CD8-positive, alpha-beta memory T cell (primary cell): ENCODE results near the gene UBE2J2. TPM values are rescaled to one million over a fixed set of nuclear protein-coding genes. Genes with fewer than 3 reads are reported as not detected.

ENCODE experiments used
- CTCF ChIA-PET: fragments of 350-600 bp; sonication (Branson Sonifier 250); formaldehyde crosslinking; loops from one replicate; lab custom pipeline; 2021; ENCODE audit warnings: antibody characterized with exemption; lab: Charles Lee
- POLR2A ChIA-PET: fragments of 350-600 bp; sonication (Branson Sonifier 250); formaldehyde crosslinking; loops from one replicate; lab custom pipeline; 2021; ENCODE audit warnings: antibody characterized with exemption; lab: Charles Lee
- DNase-seq, 5 donors: peaks; one replicate each; pipeline versions ENCODE4 v3.0.0 to v3.0.0-alpha.2; 2020 to 2022; ENCODE audit warnings: mixed read lengths in 1 of 5
- H3K27ac ChIP-seq: one replicate; pipeline ENCODE4 v1.7.0; 2013; ENCODE audit warnings: low read depth, mild to moderate bottlenecking, low read length, moderate library complexity
- H3K27me3 ChIP-seq: 2 replicates; pipeline ENCODE4 v1.7.0; 2013; ENCODE audit warnings: low read length, mild to moderate bottlenecking; ENCODE audit not compliant: insufficient read depth, poor library complexity, severe bottlenecking
- H3K36me3 ChIP-seq: 2 replicates; pipeline ENCODE4 v1.7.0; 2013; ENCODE audit warnings: mild to moderate bottlenecking, low read length, moderate library complexity; ENCODE audit not compliant: insufficient read depth
- H3K4me1 ChIP-seq: 2 replicates; pipeline ENCODE4 v1.7.0; 2013; ENCODE audit warnings: mild to moderate bottlenecking, low read length, moderate library complexity; ENCODE audit not compliant: insufficient read depth
- H3K4me3 ChIP-seq: 2 replicates; pipeline ENCODE4 v1.7.0; 2013; ENCODE audit warnings: mild to moderate bottlenecking, low read length
- H3K9me3 ChIP-seq: 2 replicates; pipeline ENCODE4 v1.7.0; 2013; ENCODE audit warnings: mild to moderate bottlenecking, low read length
- H3K27ac Mint-ChIP-seq, 8 donors: one replicate each; pipeline ENCODE4 v1.8.0; 2020 to 2021; ENCODE audit warnings: mixed read lengths in 8 of 8, mild to moderate bottlenecking in 6 of 8, inconsistent platforms in 3 of 8, moderate library complexity in 3 of 8
- H3K27me3 Mint-ChIP-seq, 2 donors: one replicate each; pipeline ENCODE4 v1.8.0; 2020 to 2021; ENCODE audit warnings: mixed read lengths in 2 of 2, mild to moderate bottlenecking in 1 of 2, moderate library complexity in 1 of 2
- H3K36me3 Mint-ChIP-seq, 3 donors: one replicate each; pipeline ENCODE4 v1.8.0; 2020 to 2021; ENCODE audit warnings: mixed read lengths in 3 of 3, inconsistent platforms in 1 of 3, mild to moderate bottlenecking in 1 of 3
- H3K4me1 Mint-ChIP-seq, 3 donors: one replicate each; pipeline ENCODE4 v1.8.0; 2020 to 2021; ENCODE audit warnings: mixed read lengths in 3 of 3, inconsistent platforms in 1 of 3, mild to moderate bottlenecking in 1 of 3
- H3K4me3 Mint-ChIP-seq, 7 donors: one replicate each; pipeline ENCODE4 v1.8.0; 2020 to 2021; ENCODE audit warnings: mixed read lengths in 7 of 7, mild to moderate bottlenecking in 6 of 7, moderate library complexity in 4 of 7, inconsistent platforms in 2 of 7
- H3K9me3 Mint-ChIP-seq, 5 donors: one replicate each; pipeline ENCODE4 v1.8.0; 2020 to 2022; ENCODE audit warnings: mixed read lengths in 5 of 5, mild to moderate bottlenecking in 3 of 5, moderate library complexity in 2 of 5, inconsistent platforms in 1 of 5
- polyA plus RNA-seq: library from polyadenylated mRNA; unstranded; fragments of 300-500 nt; fragmentation: Illumina TruSeq; gene quantifications from one replicate; pipeline ENCODE4 v1.2.3, GENCODE V29; 2021
- total RNA-seq, 2 experiments: library from RNA; stranded (reverse); gene quantifications; one replicate each; pipeline ENCODE4 v1.2.3, GENCODE V29; 2021

Gene UBE2J2
- total and polyA plus RNA-seq, 3 experiments from 2014 or later: 76.7 to 79.7 (median 79.3) TPM

GRCh38 chr1:1307923-1308755 is 34.5 kb upstream of the UBE2J2 start, which contains the start of the genes ACAP3 and PUSL1:
TSS of gene ACAP3 (minus strand) at chr1:1307930. CDS start at chr1:1307815, 115 bp downstream.
TSS of gene PUSL1 (plus strand) at chr1:1308597. CDS start at chr1:1308644, 47 bp downstream.
- DNase-seq: peak; percentile 85 to 92 (median 92)
- CTCF ChIA-PET: interaction anchor here (1.1 kb wide), 1 partner anchor 186 kb away, joined by 3 read pairs; no protein-coding TSS in a partner anchor
- peak within 1 kb of the TSS; percentile 84 to 94 (median 92) for H3K27ac Mint-ChIP-seq
- H3K27me3 ChIP-seq: no peaks in the 10 kb centered on the region
- peaks cover 0 to 23% (median 0%) of the 10 kb centered on the region in 3 donors for H3K36me3 Mint-ChIP-seq
- peak within 1 kb of the TSS; percentile 84 to 95 (median 88) for H3K4me3 Mint-ChIP-seq
- peaks cover 15 to 38% (median 17%) of the 10 kb centered on the region in 3 donors for H3K4me1 Mint-ChIP-seq
- H3K36me3 ChIP-seq: no peaks in the 10 kb centered on the region
- H3K27me3 Mint-ChIP-seq: no peaks in the 10 kb centered on the region
- POLR2A ChIA-PET: no interaction called here
- H3K4me3 ChIP-seq: peak within 1 kb of the TSS; percentile 74
- peaks cover 39% of the 10 kb centered on the region for H3K4me1 ChIP-seq
- H3K9me3 Mint-ChIP-seq: no peaks in the 10 kb centered on the region
- H3K9me3 ChIP-seq: no peaks in the 10 kb centered on the region
- H3K27ac ChIP-seq: peak within 1 kb of the TSS; percentile 84

- Mint-ChIP-seq H3K36me3 (peaks cover 0 to 18% (median 0%) of the 10 kb centered on the region in 3 donors), H3K27ac (peak overlapping the region; percentile 72 to 94 (median 86)), H3K27me3 (no peaks in the 10 kb centered on the region), H3K4me1 (peaks cover 15 to 38% (median 17%) of the 10 kb centered on the region in 3 donors), H3K4me3 (peak overlapping the region; percentile 84 to 93 (median 87)), H3K9me3 (no peaks in the 10 kb centered on the region)
- Histone ChIP-seq H3K27ac (peak overlapping the region; percentile 57), H3K4me3 (peak overlapping the region; percentile 62), H3K36me3 (no peaks in the 10 kb centered on the region), H3K27me3 (no peaks in the 10 kb centered on the region), H3K9me3 (no peaks in the 10 kb centered on the region), H3K4me1 (peaks cover 39% of the 10 kb centered on the region)
- peak in 1 of 5 donors; percentile 10 for DNase-seq
- ChIA-PET POLR2A (no interaction called here), CTCF (interaction anchor here (1.1 to 1.2 kb wide), 2 partner anchors 65 to 185 kb away, joined by 3 read pairs; no protein-coding TSS in a partner anchor)
Observed at GRCh38 chr1:1307261-1307922, 33.7 kb upstream of the UBE2J2 start.

GRCh38 chr1:1306661-1307260 is 33.1 kb upstream of the UBE2J2 start:
- H3K4me3 Mint-ChIP-seq: peak overlapping the region; percentile 84 to 93 (median 87)
- POLR2A ChIA-PET: no interaction called here
- H3K27me3 Mint-ChIP-seq: no peaks in the 10 kb centered on the region
- no peak for DNase-seq
- peak overlapping the region; percentile 62 for H3K4me3 ChIP-seq
- peak overlapping the region; percentile 57 for H3K27ac ChIP-seq
- H3K4me1 Mint-ChIP-seq: peaks cover 15 to 38% (median 17%) of the 10 kb centered on the region in 3 donors
- H3K36me3 ChIP-seq: no peaks in the 10 kb centered on the region
- no peaks in the 10 kb centered on the region for H3K9me3 Mint-ChIP-seq
- H3K36me3 Mint-ChIP-seq: peaks cover 0 to 15% (median 0%) of the 10 kb centered on the region in 3 donors
- CTCF ChIA-PET: interaction anchor here (1.1 to 1.2 kb wide), 2 partner anchors 65 to 184 kb away, joined by 3 read pairs; no protein-coding TSS in a partner anchor
- H3K4me1 ChIP-seq: peaks cover 39% of the 10 kb centered on the region
- no peaks in the 10 kb centered on the region for H3K27me3 ChIP-seq
- no peaks in the 10 kb centered on the region for H3K9me3 ChIP-seq
- peak overlapping the region; percentile 72 to 94 (median 86) for H3K27ac Mint-ChIP-seq

GRCh38 chr1:1306070-1306660 is 32.5 kb upstream of the UBE2J2 start:
- Histone ChIP-seq H3K4me3 (peak overlapping the region; percentile 62), H3K27ac (peak overlapping the region; percentile 72), H3K9me3 (no peaks in the 10 kb centered on the region), H3K36me3 (no peaks in the 10 kb centered on the region), H3K27me3 (no peaks in the 10 kb centered on the region), H3K4me1 (peaks cover 39% of the 10 kb centered on the region)
- CTCF ChIA-PET: interaction anchor here (1.1 to 1.2 kb wide), 2 partner anchors 42 to 66 kb away, joined by 3 to 7 read pairs; no protein-coding TSS in a partner anchor
- Mint-ChIP-seq H3K9me3 (no peaks in the 10 kb centered on the region), H3K27ac (peak overlapping the region; percentile 47 to 94 (median 86)), H3K27me3 (no peaks in the 10 kb centered on the region), H3K4me3 (peak overlapping the region; percentile 84 to 93 (median 87)), H3K36me3 (peaks cover 0 to 9% (median 0%) of the 10 kb centered on the region in 3 donors), H3K4me1 (peaks cover 15 to 38% (median 17%) of the 10 kb centered on the region in 3 donors)
- DNase-seq: no peak
- POLR2A ChIA-PET: no interaction called here

GRCh38 chr1:1305300-1306069 is 31.8 kb upstream of the UBE2J2 start:
- Histone ChIP-seq H3K27ac (peak overlapping the region; percentile 72), H3K9me3 (no peaks in the 10 kb centered on the region), H3K4me1 (peaks cover 39% of the 10 kb centered on the region), H3K4me3 (peak overlapping the region; percentile 62), H3K27me3 (no peaks in the 10 kb centered on the region), H3K36me3 (no peaks in the 10 kb centered on the region)
- ChIA-PET CTCF (interaction anchor here (1.0 to 1.9 kb wide), 7 partner anchors 9 to 200 kb away, joined by 3 to 12 read pairs (median 6); partner anchors contain the start of gene AURKAIP1), POLR2A (interaction anchor here (0.9 to 1.0 kb wide), 2 partner anchors 14 to 32 kb away, joined by 3 read pairs; partner anchors contain the start of gene UBE2J2)
- peak; percentile 63 to 87 (median 66) for DNase-seq
- no peaks in the 10 kb centered on the region for H3K9me3 Mint-ChIP-seq
- H3K4me3 Mint-ChIP-seq: peak overlapping the region; percentile 84 to 93 (median 87)
- peak overlapping the region in 7 of 8 donors; percentile 73 to 94 (median 85) for H3K27ac Mint-ChIP-seq
- peaks cover 0 to 5% (median 0%) of the 10 kb centered on the region in 3 donors for H3K36me3 Mint-ChIP-seq
- no peaks in the 10 kb centered on the region for H3K27me3 Mint-ChIP-seq
- H3K4me1 Mint-ChIP-seq: peaks cover 15 to 38% (median 17%) of the 10 kb centered on the region in 3 donors

- Histone ChIP-seq H3K27me3 (no peaks in the 10 kb centered on the region), H3K4me1 (peaks cover 37% of the 10 kb centered on the region), H3K4me3 (peak overlapping the region; percentile 56), H3K9me3 (no peaks in the 10 kb centered on the region), H3K36me3 (no peaks in the 10 kb centered on the region), H3K27ac (peak overlapping the region; percentile 72)
- H3K27ac Mint-ChIP-seq: peak overlapping the region in 3 of 8 donors; percentile 80 to 94 (median 85)
- CTCF ChIA-PET: interaction anchor here (1.0 to 1.9 kb wide), 7 partner anchors 10 to 201 kb away, joined by 3 to 12 read pairs (median 6); partner anchors contain the start of gene AURKAIP1
- peak overlapping the region in 6 of 7 donors; percentile 47 to 93 (median 86) for H3K4me3 Mint-ChIP-seq
- H3K36me3 Mint-ChIP-seq: peaks cover 0 to 4% (median 0%) of the 10 kb centered on the region in 3 donors
- peaks cover 15 to 31% (median 22%) of the 10 kb centered on the region in 3 donors for H3K4me1 Mint-ChIP-seq
- no peaks in the 10 kb centered on the region for H3K9me3 Mint-ChIP-seq
- no peak for DNase-seq
- no peaks in the 10 kb centered on the region for H3K27me3 Mint-ChIP-seq
- POLR2A ChIA-PET: interaction anchor here (0.9 to 1.0 kb wide), 2 partner anchors 13 to 31 kb away, joined by 3 read pairs; partner anchors contain the start of gene UBE2J2
Observed at GRCh38 chr1:1304331-1305299, 31.0 kb upstream of the UBE2J2 start.
